Measurements from ENCODE around the gene PPP1R3E. TPM values are rescaled to one million over a fixed set of nuclear protein-coding genes. Genes with fewer than 3 reads are reported as not detected.

The PPP1R3E gene
- total RNA-seq, 1 donor from 2014 or later, result 14.6 TPM

- Histone ChIP-seq H3K9me3 (no peaks in the 10 kb centered on the region), H3K4me3 (no peak overlapping the region), H3K4me1 (no peaks in the 10 kb centered on the region), H3K27ac (no peak overlapping the region), H3K36me3 (no peaks in the 10 kb centered on the region), H3K27me3 (no peaks in the 10 kb centered on the region)
- intact Hi-C loops (cut with DNase I), result no loop called here
- no peak for DNase-seq
- no peak for ATAC-seq
- TF ChIP-seq CTCF (IDR thresholded peaks at IDR 0.05), result no peak
Measured at GRCh38 chr14:23259426-23259825, 43.2 kb downstream of the PPP1R3E start.

GRCh38 chr14:23258256-23258655, 44.4 kb downstream of the PPP1R3E start:
- H3K4me3 ChIP-seq, result no peak overlapping the region
- no peaks in the 10 kb centered on the region for H3K36me3 ChIP-seq
- no peak for TF ChIP-seq CTCF (IDR thresholded peaks at IDR 0.05)
- no peaks in the 10 kb centered on the region for H3K27me3 ChIP-seq
- H3K4me1 ChIP-seq, result no peaks in the 10 kb centered on the region
- H3K27ac ChIP-seq, result no peak overlapping the region
- ATAC-seq (no peak), DNase-seq (no peak)
- no peaks in the 10 kb centered on the region for H3K9me3 ChIP-seq
- intact Hi-C loops (cut with DNase I), result no loop called here

GRCh38 chr14:23252420-23253333, 50.0 kb downstream of the PPP1R3E start:
- no peak for ATAC-seq
- DNase-seq, result no peak
- intact Hi-C loops (cut with DNase I), result no loop called here
- no peak for TF ChIP-seq CTCF (IDR thresholded peaks at IDR 0.05)
- H3K4me3 ChIP-seq, result no peak overlapping the region
- H3K4me1 ChIP-seq, result no peaks in the 10 kb centered on the region
- H3K9me3 ChIP-seq, result no peaks in the 10 kb centered on the region
- no peak overlapping the region for H3K27ac ChIP-seq
- no peaks in the 10 kb centered on the region for H3K27me3 ChIP-seq
- no peaks in the 10 kb centered on the region for H3K36me3 ChIP-seq

GRCh38 chr14:23252006-23252405, 50.7 kb downstream of the PPP1R3E start:
- no peak overlapping the region for H3K4me3 ChIP-seq
- DNase-seq, result no peak
- no peak for ATAC-seq
- intact Hi-C loops (cut with DNase I), result no loop called here
- H3K27me3 ChIP-seq, result no peaks in the 10 kb centered on the region
- no peaks in the 10 kb centered on the region for H3K4me1 ChIP-seq
- no peak for TF ChIP-seq CTCF (IDR thresholded peaks at IDR 0.05)
- H3K27ac ChIP-seq, result no peak overlapping the region
- no peaks in the 10 kb centered on the region for H3K36me3 ChIP-seq
- no peaks in the 10 kb centered on the region for H3K9me3 ChIP-seq

- no peak for DNase-seq
- Histone ChIP-seq H3K27me3 (no peaks in the 10 kb centered on the region), H3K27ac (no peak overlapping the region), H3K4me3 (no peak overlapping the region), H3K36me3 (no peaks in the 10 kb centered on the region), H3K9me3 (no peaks in the 10 kb centered on the region), H3K4me1 (no peaks in the 10 kb centered on the region)
- TF ChIP-seq CTCF (IDR thresholded peaks at IDR 0.05), result no peak
- ATAC-seq, result no peak
- intact Hi-C loops (cut with DNase I), result no loop called here
Measured at GRCh38 chr14:23249824-23250223, 52.8 kb downstream of the PPP1R3E start.
